NCI-H1092 treated with DMSO at 0.1 percent for 48 hours (cell line): ENCODE measurements around the gene NR6A1.

Experiments used
- DNase-seq: peaks from one replicate; lab custom pipeline; 2025; lab: John Stamatoyannopoulos, UW

Gene NR6A1

GRCh38 chr9:124526174-124526573 is 244.9 kb downstream of the NR6A1 start:
- DNase-seq, result no peak

DNA sequence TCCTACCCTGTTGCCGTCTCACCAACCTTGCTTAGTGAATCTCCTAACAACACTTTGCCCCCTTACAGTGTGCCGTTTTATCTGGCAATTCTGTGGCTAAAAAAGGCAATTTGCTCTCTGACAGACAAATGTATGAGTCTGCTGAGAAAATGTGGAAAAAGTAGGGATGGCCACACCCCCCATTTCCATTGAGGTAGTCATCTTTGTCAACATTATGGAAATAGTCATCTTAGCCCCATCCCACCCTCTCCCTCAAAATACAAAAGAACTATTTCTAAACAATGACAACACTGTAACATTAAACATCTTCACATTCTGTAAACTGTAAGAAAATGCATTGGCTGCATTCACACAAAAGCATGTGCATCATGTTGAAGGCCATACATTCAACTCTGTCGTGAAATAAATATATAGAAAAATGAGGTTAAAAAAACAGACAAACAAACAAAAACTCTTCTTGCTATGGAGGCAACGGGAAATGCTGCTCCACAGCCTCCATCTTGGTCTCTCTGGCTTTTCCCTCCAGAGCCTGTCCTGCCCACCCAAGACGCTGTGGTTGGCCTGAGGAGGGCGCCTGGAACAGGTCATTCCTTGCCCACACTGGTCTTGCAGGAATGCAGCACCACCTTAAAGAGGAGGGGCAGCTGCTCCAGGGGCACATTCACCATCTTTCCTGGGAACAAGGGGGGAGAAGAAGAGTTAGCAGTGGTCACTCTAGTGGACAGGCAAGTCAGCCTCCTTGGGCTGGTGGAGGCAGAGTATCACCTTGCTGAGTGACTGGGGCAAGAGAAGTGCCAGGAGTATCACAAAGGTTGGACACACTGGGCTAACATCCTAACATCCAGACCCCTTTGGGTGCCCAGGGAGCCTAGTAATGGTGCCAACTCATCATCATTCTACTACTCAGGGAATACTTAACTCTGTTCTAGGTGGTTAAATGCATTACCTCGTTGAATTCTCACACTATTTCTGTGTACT is 248.7 kb downstream of the NR6A1 start:
- DNase-seq, result no peak

GRCh38 chr9:124521142-124521541 is 250.0 kb downstream of the NR6A1 start:
- no peak for DNase-seq

GRCh38 chr9:124520206-124520596 is 250.9 kb downstream of the NR6A1 start:
- DNase-seq, result no peak

GRCh38 chr9:124518116-124518515 is 253.0 kb downstream of the NR6A1 start:
- DNase-seq, result no peak

DNA sequence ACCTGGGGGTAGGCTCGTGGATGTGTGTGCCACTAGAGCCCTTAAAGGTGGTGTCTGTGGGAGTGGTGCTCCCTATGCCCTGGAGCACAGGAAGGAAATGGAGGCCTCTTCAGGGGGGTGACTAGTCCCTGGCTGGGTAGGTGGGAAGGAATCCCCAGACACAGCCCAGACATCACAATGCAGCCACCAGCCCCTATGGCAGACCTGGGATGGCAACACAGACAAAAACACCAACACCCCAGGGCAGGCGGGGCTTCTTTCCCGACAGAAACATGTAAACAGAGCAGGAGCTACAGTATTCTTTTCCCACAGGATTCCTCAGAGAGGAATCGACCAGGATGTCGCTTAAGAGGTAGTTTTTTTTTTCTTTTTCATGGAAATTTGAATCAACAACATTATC is 253.5 kb downstream of the NR6A1 start:
- DNase-seq, result no peak

DNA sequence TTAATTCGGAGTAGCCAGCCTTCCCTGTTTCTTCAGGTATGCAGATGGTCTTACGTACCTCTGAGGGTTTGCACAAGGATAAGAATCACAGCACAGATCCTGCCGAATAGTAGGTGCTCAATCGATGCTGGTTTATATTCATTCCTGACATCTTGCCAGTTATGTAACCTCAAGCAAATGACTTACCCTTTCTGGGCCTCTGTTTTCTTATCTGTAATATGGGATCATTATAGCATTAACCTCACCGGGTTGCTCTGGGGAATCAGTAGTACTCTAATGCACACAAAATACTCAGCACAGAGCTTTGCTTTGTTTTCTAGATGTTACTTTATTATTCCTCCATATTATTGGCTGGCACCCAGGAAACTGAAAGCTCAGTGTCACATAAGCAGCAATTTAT is 256.2 kb downstream of the NR6A1 start:
- DNase-seq, result no peak

GRCh38 chr9:124514125-124514524 is 257.0 kb downstream of the NR6A1 start:
- DNase-seq, result no peak

DNA sequence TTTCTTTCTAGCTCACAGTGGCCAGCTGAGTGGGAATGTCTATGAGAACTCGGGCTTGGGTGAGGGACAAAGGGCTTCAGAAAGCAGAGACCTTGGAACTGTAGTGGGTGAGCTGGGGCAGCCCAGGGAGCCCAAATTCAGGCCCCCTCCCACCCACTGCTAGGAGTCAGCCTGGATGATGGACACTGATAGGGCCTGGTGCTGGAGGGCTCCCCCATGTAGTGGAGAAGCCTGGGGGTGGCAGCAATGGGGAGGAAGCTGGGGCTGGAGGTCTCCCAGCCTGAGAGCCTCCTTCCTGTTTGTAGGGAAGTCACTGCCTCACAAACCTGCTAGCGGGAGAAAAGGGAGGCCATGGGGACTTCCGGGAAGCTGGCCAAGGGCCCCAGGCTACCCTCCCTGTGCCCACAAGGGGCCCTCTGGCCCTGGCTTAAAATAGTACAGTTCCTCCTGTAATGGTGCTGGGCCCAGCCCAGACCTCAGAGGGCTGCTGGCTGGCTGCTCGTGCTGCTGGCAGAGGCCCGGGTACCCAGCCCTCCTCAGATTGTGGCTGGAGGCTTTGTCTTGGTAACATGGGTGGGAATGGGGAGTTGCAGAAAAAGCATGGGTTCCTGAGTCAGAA is 257.6 kb downstream of the NR6A1 start:
- no peak for DNase-seq

DNA sequence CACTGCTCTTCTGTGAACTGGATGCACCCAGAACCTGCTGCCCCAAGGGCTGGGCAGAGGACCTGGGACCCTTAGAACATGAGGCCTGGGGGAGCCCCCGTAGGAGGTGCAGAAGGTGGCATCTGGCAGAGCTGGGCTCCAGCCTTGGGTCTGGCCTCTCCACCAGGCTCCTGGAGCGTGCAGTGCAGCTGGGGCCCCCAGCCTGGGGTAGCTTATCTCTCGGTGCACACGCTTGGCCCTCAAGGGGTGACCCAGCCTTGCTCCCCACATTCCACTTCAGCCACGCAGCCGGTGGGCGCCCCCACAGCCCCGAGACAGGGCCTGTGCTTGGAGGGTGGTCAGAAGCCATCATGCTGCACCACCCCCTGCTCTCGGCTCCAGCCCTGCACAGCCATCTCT is 258.3 kb downstream of the NR6A1 start:
- no peak for DNase-seq

DNA sequence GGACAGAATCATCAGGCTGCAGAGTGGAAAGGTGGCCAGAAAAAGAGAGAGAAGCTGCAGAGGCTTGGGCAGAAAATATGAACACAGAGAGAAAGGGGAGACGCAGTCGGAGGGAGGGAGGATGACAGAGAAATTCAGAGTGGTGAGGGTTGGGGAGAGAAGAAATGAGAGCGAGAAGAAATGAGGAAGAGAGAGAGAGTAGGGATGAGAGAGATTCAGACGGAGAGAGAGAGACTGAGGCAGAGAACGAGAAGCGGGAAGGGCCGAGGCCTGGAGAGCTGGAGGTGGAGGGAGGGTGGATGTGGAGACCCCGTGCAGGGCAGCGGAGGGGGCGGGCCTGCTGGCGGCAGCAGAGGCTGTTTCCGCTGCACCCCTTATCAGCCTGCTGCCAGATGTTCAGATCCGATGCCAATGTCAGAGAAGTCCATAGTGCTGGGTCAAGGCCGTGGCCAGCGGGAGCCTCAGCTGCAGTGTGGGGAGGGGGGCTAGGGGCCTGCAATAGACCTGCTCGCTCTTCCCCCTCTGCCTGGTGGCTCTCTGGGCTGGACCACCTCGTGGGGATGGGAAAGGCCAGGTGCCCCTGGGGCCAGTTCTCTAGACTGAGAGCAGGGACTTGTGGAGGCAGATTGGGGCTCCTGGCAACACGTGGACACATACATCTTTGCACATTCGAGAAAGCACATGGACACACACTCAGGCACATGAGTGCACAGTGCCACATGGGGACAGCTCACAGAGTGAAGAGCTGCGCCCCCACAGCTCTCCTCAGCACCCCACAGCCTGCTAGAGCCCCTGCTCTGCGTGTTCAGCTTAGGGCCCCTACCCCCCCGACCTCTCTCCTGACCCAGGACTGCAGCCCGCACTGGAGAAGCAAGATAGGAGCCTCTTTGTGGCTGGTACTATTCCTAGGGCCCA is 259.0 kb downstream of the NR6A1 start:
- no peak for DNase-seq

- no peak for DNase-seq
These were observed 259.7 kb downstream of the NR6A1 start for GRCh38 chr9:124511426-124511840.

DNA sequence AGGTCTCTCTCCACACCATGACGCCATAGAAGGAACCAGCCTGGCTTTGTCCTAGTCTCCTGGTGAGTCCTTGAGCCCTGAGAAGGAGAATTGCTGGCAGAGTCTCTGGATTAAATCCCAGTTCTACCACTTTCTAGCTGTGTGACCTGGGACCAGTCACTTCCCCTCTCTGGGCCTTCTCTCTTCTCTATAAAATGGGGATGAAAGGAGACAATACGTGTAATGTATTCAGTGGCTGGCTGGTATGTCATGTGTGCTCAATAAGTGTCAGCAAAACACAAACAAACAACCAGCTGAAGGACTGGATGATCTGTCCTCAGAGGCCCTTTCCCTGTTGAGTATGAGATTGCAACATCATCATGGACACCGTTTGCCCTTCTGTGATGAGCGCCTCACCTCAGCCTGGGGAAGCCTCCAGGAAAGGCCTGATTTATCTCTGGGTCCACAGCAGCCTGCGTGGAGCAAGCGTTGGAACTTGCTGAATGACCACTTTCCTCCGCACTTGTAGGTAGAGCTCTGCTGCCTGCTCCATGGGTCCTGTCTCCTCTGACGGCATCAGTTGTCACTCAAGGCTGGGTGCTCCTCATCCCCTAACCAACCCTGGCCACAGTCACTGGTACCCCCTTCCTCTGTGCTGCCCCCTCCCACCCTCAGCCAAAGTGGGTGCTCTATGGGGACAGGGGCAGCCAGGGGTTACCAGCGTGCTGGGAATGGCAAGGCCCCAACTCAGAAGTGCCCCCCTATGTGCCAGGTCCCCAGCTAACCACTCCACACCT is 260.3 kb downstream of the NR6A1 start:
- no peak for DNase-seq

- DNase-seq, result no peak
These were observed 263.2 kb downstream of the NR6A1 start for GRCh38 chr9:124507880-124508423.

GRCh38 chr9:124506931-124507879 is 263.9 kb downstream of the NR6A1 start, which contains the start of gene NR5A1:
Gene NR5A1, minus strand, starts transcription at chr9:124507399. Its CDS starts 4,004 bp downstream, at chr9:124503395.
- no peak for DNase-seq

- no peak for DNase-seq
These were observed 264.7 kb downstream of the NR6A1 start for GRCh38 chr9:124506433-124506832.

GRCh38 chr9:124505901-124506346 is 265.2 kb downstream of the NR6A1 start:
- DNase-seq, result no peak

GRCh38 chr9:124505006-124505900 is 265.9 kb downstream of the NR6A1 start:
- no peak for DNase-seq

GRCh38 chr9:124504530-124505005 is 266.5 kb downstream of the NR6A1 start:
- no peak for DNase-seq
